Psoas muscle (tissue), 8 donors: ENCODE results near the gene ASTN2. TPM values are rescaled to one million over a fixed set of nuclear protein-coding genes. Genes with fewer than 3 reads are reported as not detected.
"Not testable (repeated sequence)": the region's sequence is repeated elsewhere in the genome, so short reads cannot be mapped to it uniquely, and the experiment has no call there.

Experiments
- ATAC-seq, 4 donors: fragments of 200-7000 bp; cut with Tn5 transposase; one replicate each; pipeline ENCODE4 v1.9.1; 2020; ENCODE audit warnings: moderate library complexity in 3 of 4, mild to moderate bottlenecking in 2 of 4
- DNase-seq, 2 donors: peaks; one replicate each; pipeline ENCODE4 v3.0.0-alpha.2; 2020
- H3K27ac ChIP-seq: fragments of 200-600 bp; one replicate; pipeline ENCODE4 v1.8.0; 2022
- H3K27me3 ChIP-seq, 3 donors: fragments of 200-600 bp in 1 of 3; one replicate each; pipeline versions ENCODE4 v1.6.1 to v1.8.0; 2013 to 2022; ENCODE audit warnings: low read length in 2 of 3, mild to moderate bottlenecking in 2 of 3, moderate library complexity in 1 of 3; ENCODE audit not compliant: insufficient read depth in 3 of 3
- H3K36me3 ChIP-seq, 2 donors: fragments of 200-600 bp in 1 of 2; one replicate each; pipeline versions ENCODE4 v1.6.1 to v1.8.0; 2013 to 2022; ENCODE audit warnings: low read depth in 1 of 2, mild to moderate bottlenecking in 1 of 2, moderate library complexity in 1 of 2; ENCODE audit not compliant: insufficient read depth in 1 of 2
- H3K4me1 ChIP-seq: fragments of 200-600 bp; one replicate; pipeline ENCODE4 v1.8.0; 2022
- H3K4me3 ChIP-seq: fragments of 200-600 bp; one replicate; pipeline ENCODE4 v1.8.0; 2022; ENCODE audit warnings: mild to moderate bottlenecking
- H3K9me3 ChIP-seq: fragments of 200-600 bp; one replicate; pipeline ENCODE4 v1.8.0; 2022
- WGBS, 3 donors: extraction: QIAGEN DNeasy Blood & Tissue Kit; methylation state at CpG; one replicate each; pipeline versions ENCODE4 v1.1.6 to v1.1.7; 2013; 5-methylcytosine and 5-hydroxymethylcytosine counted together
- intact Hi-C, 2 donors: fragments of 100-400 bp; cut with DNase I; formaldehyde crosslinking; loops; one replicate each; pipeline versions ENCODE4 v1.11.0 to v1.14.2; 2022
- polyA plus RNA-seq, 3 donors: library from polyadenylated mRNA; stranded (reverse); fragments of 200-250 nt; gene quantifications; one replicate each; pipeline ENCODE4 v1.2.3, GENCODE V29; 2013
- total RNA-seq, 4 donors: library from RNA; stranded (reverse); fragmentation: NEBNext Ultra II Directional in 2 of 4; extraction: Animal tissue kit (Norgen Biotek cat#: 25700) in 2 of 4; gene quantifications; one replicate each; pipeline versions ENCODE4 v1.2.1 to v1.2.4, GENCODE V29; 2021 to 2023
- TF ChIP-seq, protein P1 (sequence below): fragments of 200-600 bp; IDR thresholded peaks from one replicate; pipeline ENCODE4 v1.8.0; 2022; ENCODE audit warnings: antibody characterized with exemption
- donor health status: healthy with polysubstance abuse.
- donor health status: DM: no; HTN: no; CAD: no; lungs with moderate emphysema.
- donor health status: Bipolar disorder and iron deficiency.
- donor health status: healthy.
- donor health status: DM: yes; HTN: yes; CAD: no.
- donor health status: DM: no; HTN: no; CAD: no.
- donor health status: DM: no; HTN: no; CAD: no.
- donor health status: DM: yes; HTN: yes; CAD: no.

The ASTN2 gene
- total and polyA plus RNA-seq, 7 donors = 2.0 to 10.3 (median 3.3) TPM

DNA sequence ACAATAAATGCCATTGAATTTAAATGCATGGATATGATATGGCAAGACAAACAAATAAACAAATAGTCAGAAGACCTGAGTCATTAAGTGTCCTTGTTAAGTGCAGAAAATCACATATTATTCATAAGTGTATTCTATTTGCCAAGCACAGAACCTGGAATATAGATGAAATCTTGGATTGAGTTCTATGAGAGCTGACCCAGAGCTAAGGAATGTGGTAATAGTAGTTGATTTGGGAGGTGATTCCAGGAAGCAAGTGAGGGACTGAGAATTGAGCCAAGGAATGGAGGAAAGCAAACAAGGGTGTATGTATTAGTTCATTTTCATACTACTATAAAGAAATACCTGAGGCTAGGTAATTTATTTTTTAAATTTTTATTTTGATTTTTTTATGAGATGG is 518.9 kb downstream of the ASTN2 start:
- Histone ChIP-seq H3K27me3 (no peaks in the 10 kb centered on the region), H3K4me3 (no peak overlapping the region), H3K4me1 (no peaks in the 10 kb centered on the region), H3K36me3 (no peaks in the 10 kb centered on the region), H3K9me3 (peaks cover 6% of the 10 kb centered on the region), H3K27ac (no peak overlapping the region)
- DNase-seq (no peak), ATAC-seq (no peak)
- TF ChIP-seq, protein P1, sequence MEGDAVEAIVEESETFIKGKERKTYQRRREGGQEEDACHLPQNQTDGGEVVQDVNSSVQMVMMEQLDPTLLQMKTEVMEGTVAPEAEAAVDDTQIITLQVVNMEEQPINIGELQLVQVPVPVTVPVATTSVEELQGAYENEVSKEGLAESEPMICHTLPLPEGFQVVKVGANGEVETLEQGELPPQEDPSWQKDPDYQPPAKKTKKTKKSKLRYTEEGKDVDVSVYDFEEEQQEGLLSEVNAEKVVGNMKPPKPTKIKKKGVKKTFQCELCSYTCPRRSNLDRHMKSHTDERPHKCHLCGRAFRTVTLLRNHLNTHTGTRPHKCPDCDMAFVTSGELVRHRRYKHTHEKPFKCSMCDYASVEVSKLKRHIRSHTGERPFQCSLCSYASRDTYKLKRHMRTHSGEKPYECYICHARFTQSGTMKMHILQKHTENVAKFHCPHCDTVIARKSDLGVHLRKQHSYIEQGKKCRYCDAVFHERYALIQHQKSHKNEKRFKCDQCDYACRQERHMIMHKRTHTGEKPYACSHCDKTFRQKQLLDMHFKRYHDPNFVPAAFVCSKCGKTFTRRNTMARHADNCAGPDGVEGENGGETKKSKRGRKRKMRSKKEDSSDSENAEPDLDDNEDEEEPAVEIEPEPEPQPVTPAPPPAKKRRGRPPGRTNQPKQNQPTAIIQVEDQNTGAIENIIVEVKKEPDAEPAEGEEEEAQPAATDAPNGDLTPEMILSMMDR = no peak
- intact Hi-C loops = no loop called here

DNA sequence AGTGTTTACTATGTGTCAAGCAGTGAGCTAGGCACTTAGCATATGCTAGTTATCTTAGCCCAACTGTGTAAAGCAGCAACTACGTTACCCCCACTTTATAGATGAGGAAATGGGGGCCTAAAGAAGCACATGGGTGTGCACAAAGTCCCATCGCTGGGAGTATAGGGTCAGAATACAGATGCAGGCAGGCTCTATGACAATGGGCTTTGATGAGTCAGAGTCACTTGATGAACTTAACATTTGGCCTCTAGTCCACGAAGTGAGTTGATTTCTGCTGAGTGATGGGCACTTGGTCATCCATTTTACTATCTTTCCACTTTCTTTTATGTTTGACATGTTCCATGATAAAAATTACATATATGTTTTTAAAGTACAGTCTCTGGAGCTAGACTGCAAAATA is 523.4 kb downstream of the ASTN2 start:
- no peaks in the 10 kb centered on the region for H3K36me3 ChIP-seq
- H3K27ac ChIP-seq = no peak overlapping the region
- no peak overlapping the region for H3K4me3 ChIP-seq
- no peak for ATAC-seq
- no peaks in the 10 kb centered on the region for H3K9me3 ChIP-seq
- no peaks in the 10 kb centered on the region for H3K4me1 ChIP-seq
- no peaks in the 10 kb centered on the region for H3K27me3 ChIP-seq
- no peak for DNase-seq
- 53 to 61% (median 58%) methylated on average over 3 of the region's 3 CpGs for WGBS, 3 donors
- TF ChIP-seq, protein P1 = no peak
- intact Hi-C loops = no loop called here

DNA sequence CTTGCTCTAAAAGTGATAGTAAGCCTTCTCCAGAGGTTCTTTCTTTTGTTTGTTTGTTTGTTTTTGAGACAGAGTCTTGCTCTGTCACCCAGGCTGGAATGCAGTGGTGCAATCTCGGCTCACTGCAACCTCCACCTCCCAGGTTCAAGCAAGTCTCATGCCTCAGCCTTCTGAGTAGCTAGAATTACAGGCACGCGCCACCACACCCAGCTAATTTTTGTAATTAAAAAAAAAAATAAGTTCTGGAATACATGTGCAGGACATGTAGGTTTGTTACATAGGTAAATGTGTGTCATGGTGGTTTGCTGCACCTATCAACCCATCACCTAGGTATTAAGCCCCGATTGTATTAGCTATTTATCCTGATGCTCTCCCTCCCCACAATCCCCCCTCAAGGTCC is 526.4 kb downstream of the ASTN2 start:
- H3K36me3 ChIP-seq, DNase-seq, H3K27ac ChIP-seq, intact Hi-C loops, H3K4me1 ChIP-seq, H3K4me3 ChIP-seq, H3K9me3 ChIP-seq, H3K27me3 ChIP-seq, ATAC-seq: not testable (repeated sequence)
- 88 to 91% (median 91%) methylated on average over 4 of the region's 4 CpGs for WGBS, 3 donors

DNA sequence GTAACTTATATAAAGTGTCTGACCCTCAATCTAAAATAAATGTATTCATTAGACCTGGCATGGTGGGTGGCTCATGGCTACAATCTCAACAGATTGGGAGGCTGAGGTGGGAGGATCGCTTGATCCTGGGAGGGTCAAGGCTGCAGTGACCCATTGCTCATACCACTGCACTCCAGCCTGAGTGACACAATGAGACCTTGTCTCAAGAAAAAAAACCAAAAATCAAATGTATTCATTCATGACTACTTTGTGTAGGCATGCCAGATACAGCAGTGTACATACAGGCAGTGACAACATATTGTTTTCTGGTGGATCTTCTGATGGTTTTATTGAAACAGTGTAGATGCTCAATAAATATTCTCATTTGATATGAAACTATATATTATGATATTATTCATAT is 526.8 kb downstream of the ASTN2 start:
- H3K4me3 ChIP-seq = no peak overlapping the region
- H3K4me1 ChIP-seq = no peaks in the 10 kb centered on the region
- H3K27me3 ChIP-seq = no peaks in the 10 kb centered on the region
- no peaks in the 10 kb centered on the region for H3K9me3 ChIP-seq
- no peaks in the 10 kb centered on the region for H3K36me3 ChIP-seq
- 92 to 100% (median 97%) methylated on average over 1 of the region's 1 CpG for WGBS, 3 donors
- ATAC-seq (no peak), DNase-seq (no peak)
- intact Hi-C loops = no loop called here
- TF ChIP-seq, protein P1 = no peak
- no peak overlapping the region for H3K27ac ChIP-seq

DNA sequence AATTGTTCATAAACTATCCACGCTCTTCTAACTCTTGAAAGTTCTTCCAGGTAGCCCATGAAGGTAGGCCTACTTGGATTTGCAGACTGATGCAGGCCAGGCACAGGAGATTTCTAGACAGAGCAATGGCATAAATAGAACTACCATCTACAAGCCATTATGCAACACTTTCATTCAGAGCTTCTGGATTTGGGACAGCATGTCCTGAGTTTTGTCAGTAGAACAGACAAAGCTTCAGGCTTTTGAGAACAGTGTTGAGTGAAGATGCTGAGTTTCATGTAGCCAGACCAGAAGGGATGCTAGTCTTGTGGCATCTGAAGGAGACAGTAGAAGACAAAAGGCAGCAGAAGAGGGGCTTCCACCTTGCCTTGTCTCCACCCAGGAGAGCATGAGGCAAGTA is 531.2 kb downstream of the ASTN2 start:
- Histone ChIP-seq H3K9me3 (no peaks in the 10 kb centered on the region), H3K4me3 (no peak overlapping the region), H3K36me3 (no peaks in the 10 kb centered on the region), H3K27ac (no peak overlapping the region), H3K27me3 (no peaks in the 10 kb centered on the region), H3K4me1 (no peaks in the 10 kb centered on the region)
- ATAC-seq = no peak
- no peak for DNase-seq
- intact Hi-C loops = no loop called here
- WGBS, 3 donors = 77 to 81% (median 78%) methylated on average over 1 of the region's 1 CpG
- TF ChIP-seq, protein P1 = no peak
